ENCODE results near the gene PANK3. TPM values are rescaled to one million over a fixed set of nuclear protein-coding genes. Genes with fewer than 3 reads are reported as not detected.
A peak's percentile ranks its signal among the peaks of the same experiment; 100 is the strongest.
"Not testable (repeated sequence)": the region's sequence is repeated elsewhere in the genome, so short reads cannot be mapped to it uniquely, and the experiment has no call there.

PANK3 gene
- total RNA-seq, 3 donors from 2014 or later = 38.6 to 44.0 (median 41.6) TPM

GRCh38 chr5:168580814-168581469 lies 1.8 kb upstream of the PANK3 start:
- not testable (repeated sequence) for H3K4me3 Mint-ChIP-seq

DNA sequence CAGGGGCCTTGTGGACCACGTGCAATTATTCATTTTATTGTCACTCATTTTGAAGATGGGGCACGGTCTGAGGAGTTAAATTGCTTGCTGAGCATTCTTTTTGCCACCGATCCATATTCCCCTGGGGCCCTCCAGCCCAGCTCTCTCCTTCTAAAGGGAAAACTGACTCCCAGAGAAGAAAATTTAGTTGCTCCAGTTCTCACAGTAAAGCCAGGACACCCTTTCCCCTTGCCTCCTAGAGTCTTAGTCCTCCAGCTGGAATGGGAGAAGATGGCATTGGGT lies 1.0 kb upstream of the PANK3 start:
- no peak for DNase-seq
- ATAC-seq = no peak
- Mint-ChIP-seq H3K9me3 (no peaks in the 10 kb centered on the region), H3K4me1 (ENCODE audit: low read depth) (peaks cover 31% of the 10 kb centered on the region), H3K36me3 (ENCODE audit: insufficient read depth) (no peaks in the 10 kb centered on the region), H3K4me3 (peak overlapping the region; percentile 84), H3K27me3 (ENCODE audit: low read depth) (no peaks in the 10 kb centered on the region)

More at GRCh38 chr5:168580814-168581469, 1.8 kb upstream of the PANK3 start:
- H3K36me3 Mint-ChIP-seq (ENCODE audit: insufficient read depth); H3K27me3 Mint-ChIP-seq (ENCODE audit: low read depth); ATAC-seq; DNase-seq; H3K9me3 Mint-ChIP-seq: not testable (repeated sequence)
- H3K4me1 Mint-ChIP-seq (ENCODE audit: low read depth) = peaks cover 23% of the 10 kb centered on the region

- H3K36me3 Mint-ChIP-seq (ENCODE audit: insufficient read depth) = no peaks in the 10 kb centered on the region
- ATAC-seq = peak; percentile 98 to 99
- DNase-seq = peak; percentile 94
- H3K9me3 Mint-ChIP-seq = no peaks in the 10 kb centered on the region
- no peaks in the 10 kb centered on the region for H3K27me3 Mint-ChIP-seq (ENCODE audit: low read depth)
- H3K4me3 Mint-ChIP-seq = peak overlapping the region; percentile 84
- H3K4me1 Mint-ChIP-seq (ENCODE audit: low read depth) = peaks cover 32% of the 10 kb centered on the region
Observed at GRCh38 chr5:168579488-168580226, 489 bp upstream of the PANK3 start.

GRCh38 chr5:168578006-168578405 lies 1.2 kb downstream of the PANK3 start:
- Mint-ChIP-seq H3K4me1 (ENCODE audit: low read depth) (peaks cover 34% of the 10 kb centered on the region), H3K36me3 (ENCODE audit: insufficient read depth) (peaks cover 2% of the 10 kb centered on the region), H3K9me3 (no peaks in the 10 kb centered on the region), H3K27me3 (ENCODE audit: low read depth) (no peaks in the 10 kb centered on the region), H3K4me3 (peak overlapping the region; percentile 94)
- ATAC-seq (no peak), DNase-seq (no peak)

GRCh38 chr5:168575391-168576372 lies 3.5 kb downstream of the PANK3 start:
- Mint-ChIP-seq H3K27me3 (ENCODE audit: low read depth) (no peaks in the 10 kb centered on the region), H3K4me1 (ENCODE audit: low read depth) (peaks cover 42% of the 10 kb centered on the region), H3K4me3 (no peak overlapping the region), H3K9me3 (no peaks in the 10 kb centered on the region), H3K36me3 (ENCODE audit: insufficient read depth) (peaks cover 8% of the 10 kb centered on the region)
- ATAC-seq (no peak), DNase-seq (no peak)

DNA sequence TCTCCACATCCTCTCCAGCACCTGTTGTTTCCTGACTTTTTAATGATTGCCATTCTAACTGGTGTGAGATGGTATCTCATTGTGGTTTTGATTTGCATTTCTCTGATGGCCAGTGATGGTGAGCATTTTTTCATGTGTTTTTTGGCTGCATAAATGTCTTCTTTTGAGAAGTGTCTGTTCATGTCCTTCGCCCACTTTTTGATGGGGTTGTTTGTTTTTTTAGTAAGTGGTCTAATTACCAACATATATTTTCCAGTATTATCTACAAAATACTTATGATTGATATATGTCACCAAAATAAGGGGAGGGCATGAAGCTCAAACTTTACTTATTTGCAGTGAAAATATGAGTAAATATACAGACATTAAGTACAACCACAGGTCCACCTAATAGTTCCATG lies 5.0 kb downstream of the PANK3 start:
- DNase-seq; ATAC-seq; H3K27me3 Mint-ChIP-seq (ENCODE audit: low read depth); H3K36me3 Mint-ChIP-seq (ENCODE audit: insufficient read depth); H3K9me3 Mint-ChIP-seq; H3K4me3 Mint-ChIP-seq: not testable (repeated sequence)
- peaks cover 34% of the 10 kb centered on the region for H3K4me1 Mint-ChIP-seq (ENCODE audit: low read depth)

DNA sequence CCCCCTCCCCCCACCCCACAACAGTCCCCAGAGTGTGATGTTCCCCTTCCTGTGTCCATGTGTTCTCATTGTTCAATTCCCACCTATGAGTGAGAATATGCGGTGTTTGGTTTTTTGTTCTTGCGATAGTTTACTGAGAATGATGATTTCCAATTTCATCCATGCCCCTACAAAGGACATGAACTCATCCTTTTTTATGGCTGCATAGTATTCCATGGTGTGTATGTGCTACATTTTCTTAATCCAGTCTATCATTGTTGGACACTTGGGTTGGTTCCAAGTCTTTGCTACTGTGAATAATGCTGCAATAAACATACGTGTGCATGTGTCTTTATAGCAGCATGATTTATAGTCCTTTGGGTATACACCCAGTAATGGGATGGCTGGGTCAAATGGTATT lies 5.5 kb downstream of the PANK3 start:
- not testable (repeated sequence) for H3K4me3 Mint-ChIP-seq; H3K9me3 Mint-ChIP-seq; ATAC-seq; DNase-seq; H3K36me3 Mint-ChIP-seq (ENCODE audit: insufficient read depth); H3K27me3 Mint-ChIP-seq (ENCODE audit: low read depth)
- peaks cover 34% of the 10 kb centered on the region for H3K4me1 Mint-ChIP-seq (ENCODE audit: low read depth)

DNA sequence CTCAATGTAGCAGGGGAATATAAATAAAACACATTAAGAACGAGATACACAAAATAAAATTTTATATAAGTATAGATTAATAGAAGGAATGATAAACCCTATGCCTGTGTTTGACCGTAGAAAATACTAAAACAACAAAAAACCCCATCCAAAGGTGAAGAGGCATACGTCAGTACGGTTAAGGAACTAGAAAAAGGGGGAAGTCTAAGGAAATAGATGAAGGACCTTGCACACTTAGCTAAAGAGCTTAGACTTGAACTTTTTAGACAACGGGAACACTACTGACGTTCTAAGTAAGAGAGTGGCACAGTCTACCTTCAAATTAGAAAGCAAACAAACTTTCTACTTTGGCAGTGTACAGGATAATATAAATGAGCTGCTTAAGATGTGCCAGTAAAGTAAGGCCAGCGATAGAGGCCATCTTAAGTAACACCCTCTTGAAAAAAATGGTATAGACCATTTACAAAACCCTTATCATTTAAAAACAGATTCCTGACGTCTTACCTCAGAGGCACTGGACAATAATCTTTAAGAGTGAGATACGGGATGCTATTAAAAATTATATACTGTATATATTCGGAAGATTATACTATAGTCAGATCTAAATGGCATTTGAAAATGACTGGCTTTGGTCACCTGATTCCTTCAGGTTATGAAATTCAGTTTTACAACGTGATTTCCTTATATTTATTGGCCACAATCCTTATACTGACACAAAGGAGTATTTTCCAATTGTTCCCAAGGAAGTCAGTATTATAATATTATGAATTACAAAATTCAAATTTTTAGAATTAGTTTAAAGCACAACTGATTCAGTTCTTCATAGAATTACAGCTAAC lies 8.5 kb downstream of the PANK3 start:
- no peak overlapping the region for H3K4me3 Mint-ChIP-seq
- no peak for DNase-seq
- H3K36me3 Mint-ChIP-seq (ENCODE audit: insufficient read depth) = peaks cover 20% of the 10 kb centered on the region
- H3K4me1 Mint-ChIP-seq (ENCODE audit: low read depth) = peaks cover 17% of the 10 kb centered on the region
- ATAC-seq = no peak
- H3K9me3 Mint-ChIP-seq = no peaks in the 10 kb centered on the region
- no peaks in the 10 kb centered on the region for H3K27me3 Mint-ChIP-seq (ENCODE audit: low read depth)

DNA sequence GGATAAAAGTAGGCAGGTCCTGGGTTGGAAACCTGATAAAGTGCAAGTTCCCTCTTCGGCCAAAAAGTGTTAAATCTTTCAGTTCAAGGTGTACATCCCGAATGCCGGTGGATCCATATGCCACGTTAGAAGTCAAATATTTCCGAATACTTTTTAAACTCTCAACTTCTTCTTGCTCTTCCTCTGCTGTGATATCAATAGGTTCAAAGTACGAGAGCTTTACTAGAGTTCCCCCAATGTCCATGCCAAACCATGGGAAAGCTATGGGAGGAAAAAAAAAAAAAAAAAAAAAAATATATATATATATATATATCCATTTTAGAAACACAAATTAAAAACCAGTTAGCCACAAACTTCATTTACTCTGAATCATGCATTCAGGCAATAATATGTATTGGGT lies 10.4 kb downstream of the PANK3 start:
- Mint-ChIP-seq H3K4me1 (ENCODE audit: low read depth) (peaks cover 12% of the 10 kb centered on the region), H3K9me3 (no peaks in the 10 kb centered on the region), H3K36me3 (ENCODE audit: insufficient read depth) (peaks cover 20% of the 10 kb centered on the region), H3K27me3 (ENCODE audit: low read depth) (no peaks in the 10 kb centered on the region), H3K4me3 (no peak overlapping the region)
- ATAC-seq (no peak), DNase-seq (no peak)

DNA sequence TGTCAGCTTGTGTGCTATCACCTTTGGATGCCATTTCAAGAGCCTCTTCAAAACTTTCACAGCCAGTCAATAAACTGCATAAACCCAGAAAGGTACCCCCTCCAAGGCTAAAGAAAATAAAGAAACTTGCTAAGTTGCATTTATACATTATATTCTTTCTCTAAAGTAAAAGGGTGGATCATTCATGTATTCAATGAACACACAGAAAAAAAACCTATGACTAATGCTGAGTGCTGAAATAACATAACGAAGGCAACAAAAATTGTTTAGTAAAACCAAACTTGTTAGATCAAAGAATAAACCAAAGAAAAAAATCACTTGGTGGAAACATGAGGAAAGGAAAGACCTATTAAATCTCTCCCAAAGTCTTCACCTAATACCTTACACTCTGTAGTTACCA lies 15.2 kb downstream of the PANK3 start:
- Mint-ChIP-seq H3K4me1 (ENCODE audit: low read depth) (peaks cover 2% of the 10 kb centered on the region), H3K4me3 (no peak overlapping the region), H3K27me3 (ENCODE audit: low read depth) (no peaks in the 10 kb centered on the region), H3K9me3 (no peaks in the 10 kb centered on the region), H3K36me3 (ENCODE audit: insufficient read depth) (peaks cover 34% of the 10 kb centered on the region)
- no peak for DNase-seq
- no peak for ATAC-seq

- ATAC-seq = no peak
- peaks cover 2% of the 10 kb centered on the region for H3K4me1 Mint-ChIP-seq (ENCODE audit: low read depth)
- H3K27me3 Mint-ChIP-seq (ENCODE audit: low read depth) = no peaks in the 10 kb centered on the region
- H3K4me3 Mint-ChIP-seq = no peak overlapping the region
- no peak for DNase-seq
- peaks cover 29% of the 10 kb centered on the region for H3K36me3 Mint-ChIP-seq (ENCODE audit: insufficient read depth)
- no peaks in the 10 kb centered on the region for H3K9me3 Mint-ChIP-seq
Observed at GRCh38 chr5:168562279-168562678, 16.9 kb downstream of the PANK3 start.

- no peak overlapping the region for H3K4me3 Mint-ChIP-seq
- ATAC-seq (no peak), DNase-seq (no peak)
- peaks cover 48% of the 10 kb centered on the region for H3K36me3 Mint-ChIP-seq (ENCODE audit: insufficient read depth)
- no peaks in the 10 kb centered on the region for H3K27me3 Mint-ChIP-seq (ENCODE audit: low read depth)
- H3K4me1 Mint-ChIP-seq (ENCODE audit: low read depth) = no peaks in the 10 kb centered on the region
- H3K9me3 Mint-ChIP-seq = no peaks in the 10 kb centered on the region
Observed at GRCh38 chr5:168557389-168557788, 21.8 kb downstream of the PANK3 start.

- no peak overlapping the region for H3K4me3 Mint-ChIP-seq
- H3K36me3 Mint-ChIP-seq (ENCODE audit: insufficient read depth) = peaks cover 43% of the 10 kb centered on the region
- H3K27me3 Mint-ChIP-seq (ENCODE audit: low read depth) = no peaks in the 10 kb centered on the region
- ATAC-seq (no peak), DNase-seq (no peak)
- H3K4me1 Mint-ChIP-seq (ENCODE audit: low read depth) = no peaks in the 10 kb centered on the region
- no peaks in the 10 kb centered on the region for H3K9me3 Mint-ChIP-seq
Observed at GRCh38 chr5:168553377-168554130, 25.6 kb downstream of the PANK3 start.
